ENCODE results near the gene BBS7. TPM values are rescaled to one million over a fixed set of nuclear protein-coding genes. Genes with fewer than 3 reads are reported as not detected.

BBS7 gene
- total and polyA plus RNA-seq, 9 of the 15 experiments (the other 6 are each of a cell fraction or from before 2014, with no cell fraction given), result 13.4 to 25.8 (median 16.4) TPM

GRCh38 chr4:121794505-121795188 is 75.6 kb downstream of the BBS7 start (continued):
- TF ChIP-seq ATF2 (CRISPR knock-in tag; IDR thresholded peaks at IDR 0.05), result no peak
- no peak for TF ChIP-seq PRMT5 (CRISPR knock-in tag; IDR thresholded peaks at IDR 0.05)
- no peak for TF ChIP-seq ETS1 (conservative IDR thresholded peaks at IDR 0.05; ENCODE audit: control insufficient read depth, low read depth, low read length)
- TF ChIP-seq ZNF830 (CRISPR knock-in tag; IDR thresholded peaks at IDR 0.05), result no peak
- no peak for TF ChIP-seq ZNF76 (CRISPR knock-in tag; IDR thresholded peaks at IDR 0.05; ENCODE audit: borderline replicate concordance)
- TF ChIP-seq TEAD1 (CRISPR knock-in tag; IDR thresholded peaks at IDR 0.05), result peak in 1 of 2 experiments; percentile 67; a peak in 1 of 4 replicates
- TF ChIP-seq CHAMP1 (IDR thresholded peaks at IDR 0.05), result peak; percentile 86; the same call in 1 of the 2 replicates
- TF ChIP-seq ZNF778 (CRISPR knock-in tag; IDR thresholded peaks at IDR 0.05), result no peak
- TF ChIP-seq RNF219 (CRISPR knock-in tag; IDR thresholded peaks at IDR 0.05), result no peak
